Stimulated activated CD8-positive, alpha-beta memory T cell treated with anti-CD3 and anti-CD28 coated beads, Interleukin-12 subunit alpha, Interleukin-12 subunit beta, amount 100 ng/mL, for 1 hour (primary cell): ENCODE results near the gene SLF2.

Experiments used
- DNase-seq: peaks from one replicate; pipeline ENCODE4 v3.0.0-alpha.2; 2020; ENCODE audit warnings: low read depth

SLF2 gene

GRCh38 chr10:100912605-100913469 is at the start of gene SLF2:
SLF2 (plus strand) TSS chr10:100912963; CDS start chr10:100913111, 148 bp downstream.
- peak; percentile 88 for DNase-seq

GRCh38 chr10:100863433-100863832 is 49.3 kb upstream of the SLF2 start:
- DNase-seq = no peak

- DNase-seq = no peak
Measured at GRCh38 chr10:100864036-100864885, 48.5 kb upstream of the SLF2 start.

- DNase-seq = no peak
Measured at GRCh38 chr10:100864978-100865377, 47.8 kb upstream of the SLF2 start.

GRCh38 chr10:100866010-100866409 is 46.8 kb upstream of the SLF2 start:
- DNase-seq = no peak

- no peak for DNase-seq
Measured at GRCh38 chr10:100866575-100867098, 46.1 kb upstream of the SLF2 start.

GRCh38 chr10:100867261-100867963 is 45.4 kb upstream of the SLF2 start:
- DNase-seq = no peak

GRCh38 chr10:100868382-100868781 is 44.4 kb upstream of the SLF2 start:
- DNase-seq = no peak

GRCh38 chr10:100869399-100869798 is 43.4 kb upstream of the SLF2 start:
- no peak for DNase-seq

GRCh38 chr10:100872034-100872791 is 40.5 kb upstream of the SLF2 start:
- DNase-seq = peak; percentile 27

- no peak for DNase-seq
Measured at GRCh38 chr10:100873146-100873826, 39.5 kb upstream of the SLF2 start.

- no peak for DNase-seq
Measured at GRCh38 chr10:100873827-100874326, 38.9 kb upstream of the SLF2 start.

- no peak for DNase-seq
Measured at GRCh38 chr10:100874702-100875483, 37.9 kb upstream of the SLF2 start.

- no peak for DNase-seq
Measured at GRCh38 chr10:100875484-100876166, 37.1 kb upstream of the SLF2 start.

GRCh38 chr10:100876585-100877460 is 35.9 kb upstream of the SLF2 start:
- no peak for DNase-seq

GRCh38 chr10:100877461-100877850 is 35.3 kb upstream of the SLF2 start:
- no peak for DNase-seq

GRCh38 chr10:100878291-100878910 is 34.4 kb upstream of the SLF2 start:
- no peak for DNase-seq
